Measurements from ENCODE around the gene PIERCE2. TPM values are rescaled to one million over a fixed set of nuclear protein-coding genes. Genes with fewer than 3 reads are reported as not detected.
"Not testable (repeated sequence)": the region's sequence is repeated elsewhere in the genome, so short reads cannot be mapped to it uniquely, and the experiment has no call there.

The PIERCE2 gene
- polyA plus RNA-seq, 1 donor, result 2.3 TPM

DNA sequence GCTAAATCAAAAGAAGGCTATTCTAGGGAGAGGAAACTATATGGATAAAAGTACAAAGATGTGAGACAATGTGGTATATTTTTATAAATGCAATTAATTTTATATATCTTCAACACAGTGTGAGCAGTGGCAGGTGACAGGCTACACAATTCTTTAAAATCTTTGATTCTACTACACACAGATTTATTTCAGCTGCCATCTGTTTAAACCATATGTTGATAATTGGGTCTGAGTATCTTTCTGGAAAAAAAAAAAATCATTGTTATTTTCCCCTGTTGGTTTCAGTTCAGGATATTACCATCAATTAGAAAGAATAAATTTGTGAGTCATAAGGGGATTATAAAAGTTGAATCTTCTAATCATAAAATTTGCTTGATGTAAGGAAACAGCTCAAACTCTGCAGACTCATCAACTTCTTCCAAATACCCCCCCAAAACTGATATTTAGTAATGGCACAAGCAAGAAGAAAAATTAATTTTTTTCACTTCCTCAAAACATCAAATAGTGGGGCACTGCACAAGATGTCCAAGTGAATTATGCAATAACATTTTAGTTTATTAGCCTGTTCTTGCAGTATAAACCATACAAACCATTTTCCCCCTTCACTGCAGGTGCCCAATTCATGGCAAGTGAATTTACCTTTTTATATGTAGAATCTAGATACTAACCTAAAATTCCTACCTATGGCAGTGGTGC is 12.0 kb downstream of the PIERCE2 start:
- H3K4me3 ChIP-seq (ENCODE audit: low read length), result no peak overlapping the region

DNA sequence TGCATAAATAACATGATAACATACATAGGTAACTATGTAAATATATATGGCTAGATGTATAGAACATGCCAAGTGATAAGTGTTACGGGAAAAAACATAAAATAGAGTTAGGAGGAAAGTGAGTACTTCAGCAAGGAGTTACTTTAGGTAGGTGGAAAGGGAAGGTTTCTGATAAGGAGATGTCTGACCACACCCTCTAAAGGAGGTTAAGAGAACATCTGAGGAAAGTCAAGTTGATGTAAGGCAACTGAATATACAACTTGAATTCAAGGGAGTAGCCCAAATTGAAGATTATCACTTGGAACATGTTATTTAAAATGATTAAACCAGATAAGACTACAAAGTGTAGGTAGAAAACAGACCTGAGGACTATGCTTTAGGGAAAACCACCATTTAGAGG is 13.8 kb downstream of the PIERCE2 start:
- Histone ChIP-seq H3K9me3 (ENCODE audit: control insufficient read depth, low read depth, low read length) (no peaks in the 10 kb centered on the region), H3K4me1 (ENCODE audit: control insufficient read depth, insufficient read depth, low read length) (no peaks in the 10 kb centered on the region), H3K27me3 (ENCODE audit: control insufficient read depth, insufficient read depth, low read length) (no peaks in the 10 kb centered on the region), H3K36me3 (ENCODE audit: control insufficient read depth, insufficient read depth, low read length) (no peaks in the 10 kb centered on the region), H3K4me3 (ENCODE audit: low read length) (no peak overlapping the region), H3K27ac (ENCODE audit: low read length) (no peak overlapping the region)
- DNase-seq, result no peak
- 0% methylated on average over 1 of the region's 1 CpG for WGBS (ENCODE audit: insufficient coverage, low lambda C conversion rate)

More for the DNA sequence above, 12.0 kb downstream of the PIERCE2 start:
- Histone ChIP-seq H3K36me3 (ENCODE audit: control insufficient read depth, insufficient read depth, low read length) (no peaks in the 10 kb centered on the region), H3K27me3 (ENCODE audit: control insufficient read depth, insufficient read depth, low read length) (no peaks in the 10 kb centered on the region), H3K27ac (ENCODE audit: low read length) (no peak overlapping the region), H3K9me3 (ENCODE audit: control insufficient read depth, low read depth, low read length) (no peaks in the 10 kb centered on the region), H3K4me1 (ENCODE audit: control insufficient read depth, insufficient read depth, low read length) (no peaks in the 10 kb centered on the region)
- no peak for DNase-seq

DNA sequence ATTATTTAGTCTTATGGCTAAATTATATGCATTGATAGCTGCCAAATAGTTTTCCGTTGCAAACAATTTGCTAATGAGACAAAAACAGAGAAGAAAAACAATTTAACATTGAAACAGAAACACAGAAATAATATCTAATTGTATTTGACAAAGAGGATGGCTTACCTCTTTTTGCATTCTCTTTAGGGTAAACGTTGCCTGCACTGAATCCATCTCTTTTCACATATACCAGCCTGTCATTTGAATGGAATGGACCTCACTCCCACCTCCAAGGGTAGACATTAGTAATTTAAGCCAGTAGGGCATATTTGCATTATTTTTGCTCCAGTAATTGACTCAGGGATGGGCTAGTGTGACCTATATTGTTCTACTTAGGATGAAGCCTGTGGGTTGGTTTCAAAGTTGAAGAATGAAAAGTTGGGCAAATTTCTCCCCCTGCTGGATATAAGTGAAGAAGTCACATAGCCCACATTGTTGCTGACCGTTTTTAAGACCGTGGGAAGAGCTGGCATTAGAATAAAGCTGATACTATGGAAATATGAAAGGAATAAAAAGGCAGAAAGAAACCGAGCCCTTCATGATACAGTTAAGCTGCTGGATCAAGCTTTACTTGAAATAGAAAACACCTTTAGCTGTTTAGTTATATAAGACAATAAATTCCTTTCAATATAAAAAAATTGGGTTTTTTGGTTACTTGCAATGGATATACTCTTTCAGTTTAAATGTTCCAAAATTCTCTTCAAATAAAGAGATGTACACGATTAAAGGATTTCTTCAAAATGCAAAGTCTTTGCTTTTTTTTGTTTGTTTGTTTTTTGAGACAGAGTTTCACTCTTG is 26.9 kb downstream of the PIERCE2 start:
- H3K4me1 ChIP-seq (ENCODE audit: control insufficient read depth, insufficient read depth, low read length), result no peaks in the 10 kb centered on the region
- DNase-seq, result peak; percentile 9 to 38
- no peak overlapping the region for H3K27ac ChIP-seq (ENCODE audit: low read length)
- 45% methylated on average over 4 of the region's 6 CpGs for WGBS (ENCODE audit: insufficient coverage, low lambda C conversion rate)
- no peaks in the 10 kb centered on the region for H3K36me3 ChIP-seq (ENCODE audit: control insufficient read depth, insufficient read depth, low read length)
- no peaks in the 10 kb centered on the region for H3K9me3 ChIP-seq (ENCODE audit: control insufficient read depth, low read depth, low read length)
- no peaks in the 10 kb centered on the region for H3K27me3 ChIP-seq (ENCODE audit: control insufficient read depth, insufficient read depth, low read length)
- H3K4me3 ChIP-seq (ENCODE audit: low read length), result no peak overlapping the region

DNA sequence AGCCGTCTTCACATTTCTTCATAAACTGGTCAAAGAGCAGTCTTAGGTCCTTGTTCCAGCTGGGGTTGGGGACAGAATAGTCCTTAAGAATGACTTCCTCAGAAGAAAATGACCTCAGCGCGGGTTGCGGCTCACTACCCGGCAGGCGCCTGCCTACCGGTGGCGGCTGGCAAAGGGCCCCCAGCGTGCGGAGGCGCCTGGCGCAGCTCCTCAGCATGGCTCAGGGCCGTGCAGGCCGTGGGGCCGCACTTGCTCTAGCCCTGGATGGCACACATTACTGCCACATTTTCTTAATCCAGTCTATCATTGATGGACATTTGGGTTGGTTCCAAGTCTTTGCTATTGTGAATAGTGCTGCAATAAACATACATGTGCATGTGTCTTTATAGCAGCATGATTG is 34.8 kb downstream of the PIERCE2 start:
- DNase-seq; H3K27ac ChIP-seq (ENCODE audit: low read length); H3K27me3 ChIP-seq (ENCODE audit: control insufficient read depth, insufficient read depth, low read length); H3K36me3 ChIP-seq (ENCODE audit: control insufficient read depth, insufficient read depth, low read length); H3K4me3 ChIP-seq (ENCODE audit: low read length); H3K4me1 ChIP-seq (ENCODE audit: control insufficient read depth, insufficient read depth, low read length): not testable (repeated sequence)
- WGBS (ENCODE audit: insufficient coverage, low lambda C conversion rate), result no CpG with 5 or more reads among the region's 15 CpGs
- H3K9me3 ChIP-seq (ENCODE audit: control insufficient read depth, low read depth, low read length), result peaks cover 30% of the 10 kb centered on the region

DNA sequence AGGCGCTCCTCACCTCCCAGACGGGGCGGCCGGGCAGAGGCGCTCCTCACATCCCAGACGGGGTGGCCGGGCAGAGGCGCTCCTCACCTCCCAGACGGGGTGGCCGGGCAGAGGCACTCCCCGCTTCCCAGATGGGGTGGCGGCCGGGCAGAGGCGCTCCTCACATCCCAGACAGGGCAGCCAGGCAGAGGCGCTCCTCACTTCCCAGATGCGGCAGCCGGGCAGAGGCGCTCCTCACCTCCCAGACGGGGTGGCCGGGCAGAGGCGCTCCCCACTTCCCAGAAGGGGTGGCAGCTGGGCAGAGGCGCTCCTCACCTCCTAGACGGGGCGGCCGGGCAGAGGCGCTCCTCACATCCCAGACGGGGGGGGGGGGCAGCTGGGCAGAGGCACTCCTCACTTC is 37.6 kb downstream of the PIERCE2 start:
- not testable (repeated sequence) for H3K4me1 ChIP-seq (ENCODE audit: control insufficient read depth, insufficient read depth, low read length); H3K36me3 ChIP-seq (ENCODE audit: control insufficient read depth, insufficient read depth, low read length); H3K4me3 ChIP-seq (ENCODE audit: low read length); DNase-seq; H3K27ac ChIP-seq (ENCODE audit: low read length); H3K27me3 ChIP-seq (ENCODE audit: control insufficient read depth, insufficient read depth, low read length)
- peaks cover 30% of the 10 kb centered on the region for H3K9me3 ChIP-seq (ENCODE audit: control insufficient read depth, low read depth, low read length)
- WGBS (ENCODE audit: insufficient coverage, low lambda C conversion rate), result no CpG with 5 or more reads among the region's 27 CpGs

- H3K27ac ChIP-seq (ENCODE audit: low read length); DNase-seq; H3K27me3 ChIP-seq (ENCODE audit: control insufficient read depth, insufficient read depth, low read length); H3K36me3 ChIP-seq (ENCODE audit: control insufficient read depth, insufficient read depth, low read length); H3K4me3 ChIP-seq (ENCODE audit: low read length); H3K4me1 ChIP-seq (ENCODE audit: control insufficient read depth, insufficient read depth, low read length): not testable (repeated sequence)
- H3K9me3 ChIP-seq (ENCODE audit: control insufficient read depth, low read depth, low read length), result peaks cover 30% of the 10 kb centered on the region
- no CpG with 5 or more reads among the region's 41 CpGs for WGBS (ENCODE audit: insufficient coverage, low lambda C conversion rate)
These were observed 38.2 kb downstream of the PIERCE2 start for GRCh38 chr15:55446379-55447029.

DNA sequence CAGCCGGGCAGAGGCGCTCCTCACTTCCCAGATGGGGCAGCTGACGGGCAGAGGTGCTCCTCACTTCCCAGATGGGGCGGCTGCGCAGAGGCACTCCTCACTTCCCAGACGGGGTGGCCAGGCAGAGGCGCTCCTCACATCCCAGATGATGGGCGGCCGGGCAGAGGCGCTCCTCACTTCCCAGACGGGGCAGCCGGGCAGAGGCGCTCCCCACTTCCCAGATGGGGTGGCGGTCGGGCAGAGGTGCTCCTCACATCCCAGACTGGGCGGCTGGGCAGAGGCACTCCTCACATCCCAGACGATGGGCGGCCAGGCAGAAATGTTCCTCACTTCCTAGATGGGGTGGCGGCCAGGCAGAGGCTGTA is 38.7 kb downstream of the PIERCE2 start:
- WGBS (ENCODE audit: insufficient coverage, low lambda C conversion rate), result no CpG with 5 or more reads among the region's 19 CpGs
- DNase-seq; H3K4me1 ChIP-seq (ENCODE audit: control insufficient read depth, insufficient read depth, low read length); H3K27me3 ChIP-seq (ENCODE audit: control insufficient read depth, insufficient read depth, low read length); H3K36me3 ChIP-seq (ENCODE audit: control insufficient read depth, insufficient read depth, low read length); H3K27ac ChIP-seq (ENCODE audit: low read length); H3K4me3 ChIP-seq (ENCODE audit: low read length): not testable (repeated sequence)
- H3K9me3 ChIP-seq (ENCODE audit: control insufficient read depth, low read depth, low read length), result peaks cover 30% of the 10 kb centered on the region

- Histone ChIP-seq H3K27me3 (ENCODE audit: control insufficient read depth, insufficient read depth, low read length) (no peaks in the 10 kb centered on the region), H3K9me3 (ENCODE audit: control insufficient read depth, low read depth, low read length) (peaks cover 7% of the 10 kb centered on the region), H3K36me3 (ENCODE audit: control insufficient read depth, insufficient read depth, low read length) (no peaks in the 10 kb centered on the region), H3K4me3 (ENCODE audit: low read length) (no peak overlapping the region), H3K27ac (ENCODE audit: low read length) (no peak overlapping the region), H3K4me1 (ENCODE audit: control insufficient read depth, insufficient read depth, low read length) (no peaks in the 10 kb centered on the region)
- DNase-seq, result no peak
- WGBS (ENCODE audit: insufficient coverage, low lambda C conversion rate), result no CpG with 5 or more reads among the region's 5 CpGs
These were observed 49.2 kb downstream of the PIERCE2 start for GRCh38 chr15:55457401-55458022.

- H3K9me3 ChIP-seq (ENCODE audit: control insufficient read depth, low read depth, low read length), result peaks cover 7% of the 10 kb centered on the region
- H3K36me3 ChIP-seq (ENCODE audit: control insufficient read depth, insufficient read depth, low read length), result no peaks in the 10 kb centered on the region
- H3K4me3 ChIP-seq (ENCODE audit: low read length), result no peak overlapping the region
- 100% methylated on average over 1 of the region's 4 CpGs for WGBS (ENCODE audit: insufficient coverage, low lambda C conversion rate)
- no peaks in the 10 kb centered on the region for H3K4me1 ChIP-seq (ENCODE audit: control insufficient read depth, insufficient read depth, low read length)
- no peaks in the 10 kb centered on the region for H3K27me3 ChIP-seq (ENCODE audit: control insufficient read depth, insufficient read depth, low read length)
- DNase-seq, result no peak
- H3K27ac ChIP-seq (ENCODE audit: low read length), result no peak overlapping the region
These were observed 53.2 kb downstream of the PIERCE2 start for GRCh38 chr15:55461447-55461846.

- Histone ChIP-seq H3K9me3 (ENCODE audit: control insufficient read depth, low read depth, low read length) (no peaks in the 10 kb centered on the region), H3K27me3 (ENCODE audit: control insufficient read depth, insufficient read depth, low read length) (no peaks in the 10 kb centered on the region), H3K27ac (ENCODE audit: low read length) (no peak overlapping the region), H3K4me3 (ENCODE audit: low read length) (no peak overlapping the region), H3K4me1 (ENCODE audit: control insufficient read depth, insufficient read depth, low read length) (no peaks in the 10 kb centered on the region), H3K36me3 (ENCODE audit: control insufficient read depth, insufficient read depth, low read length) (no peaks in the 10 kb centered on the region)
- WGBS (ENCODE audit: insufficient coverage, low lambda C conversion rate), result 100% methylated on average over 1 of the region's 2 CpGs
- DNase-seq, result no peak
These were observed 60.0 kb downstream of the PIERCE2 start for GRCh38 chr15:55468321-55468720.

All from large intestine (tissue), 3 donors.